ENCODE data around the gene DOCK6. TPM values are rescaled to one million over a fixed set of nuclear protein-coding genes. Genes with fewer than 3 reads are reported as not detected.

DOCK6 gene
- total and polyA plus RNA-seq, 2 of the 13 experiments (the other 11 are each of a cell fraction or from before 2014, with no cell fraction given): 5.4 to 38.1 TPM

DNA sequence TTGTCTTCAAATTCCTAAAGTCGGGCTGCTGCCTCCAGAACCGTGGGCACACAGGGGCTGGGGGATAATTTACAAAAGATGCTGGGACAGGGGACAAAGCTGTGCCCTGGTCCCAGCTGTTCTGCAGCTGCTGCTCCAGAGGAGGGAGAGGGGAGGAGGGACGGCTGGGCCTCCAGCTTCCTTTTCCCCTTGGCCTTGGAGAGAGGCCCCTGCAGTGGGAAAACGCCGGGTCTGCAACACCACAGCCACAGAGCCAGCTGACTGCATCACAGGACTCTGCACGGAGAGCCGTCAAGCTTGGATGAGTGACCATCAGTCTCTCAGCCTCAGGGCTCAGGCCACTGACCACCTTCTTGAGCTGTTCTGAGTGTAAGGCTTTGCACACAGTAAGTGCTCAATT is 6.1 kb downstream of the DOCK6 start:
- H3K9ac ChIP-seq (ENCODE audit: insufficient read depth, low read depth, low read length): no peak overlapping the region
- in situ Hi-C loops (cut with HindIII; ENCODE audit: extremely low pct_ligation_motif_present, low pct_unique_long_range_greater_than_20kb): no loop called here
- DNase-seq (ENCODE audit: low spot score) (no peak), ATAC-seq (peak; percentile 56), FAIRE-seq (no peak)
- no peaks in the 10 kb centered on the region for H3K79me2 ChIP-seq (ENCODE audit: insufficient read depth, low read length)
- no peak overlapping the region for H2AFZ ChIP-seq (ENCODE audit: low read length)
- peaks cover 3 to 6% of the 10 kb centered on the region in 2 experiments; a peak in 3 of 5 replicates for H3K36me3 ChIP-seq (replicated peaks in 1 of 2; ENCODE audit: control insufficient read depth in 1 of 2, insufficient read depth in 2 of 2, low read length in 2 of 2)
- no peaks in the 10 kb centered on the region for H3K9me3 ChIP-seq (ENCODE audit: low read length)
- no peaks in the 10 kb centered on the region for H3K27me3 ChIP-seq (ENCODE audit: control insufficient read depth in 1 of 2, insufficient read depth in 2 of 2, low read length in 2 of 2)
- H3K4me1 ChIP-seq (ENCODE audit: insufficient read depth, low read length): peaks cover 15% of the 10 kb centered on the region
- WGBS (ENCODE audit: low lambda C conversion rate): 37% methylated on average over 4 of the region's 7 CpGs
- ChIA-PET CTCF (ENCODE audit: low intra/inter-chr PET ratio, low total read pairs) (no interaction called here), POLR2A (interaction anchor here (0.9 to 1.7 kb wide), 4 partner anchors 10 to 33 kb away, joined by 3 to 7 read pairs (median 4); no protein-coding TSS in a partner anchor)
- H3K4me2 ChIP-seq (ENCODE audit: low read depth, low read length): no peak overlapping the region
- no TSS peak for BruUV-seq (replicated peaks)
- H3K4me3 ChIP-seq (replicated peaks in 1 of 3; ENCODE audit: insufficient read depth in 1 of 3, low read depth in 2 of 3, low read length in 3 of 3): no peak overlapping the region
- H4K20me1 ChIP-seq (ENCODE audit: insufficient read depth, low read length): peaks cover 4% of the 10 kb centered on the region; the same call in 1 of the 2 replicates
- H3K27ac ChIP-seq (ENCODE audit: extremely low read length, insufficient read depth, low read length): no peak overlapping the region
- intact Hi-C loops (cut with micrococcal nuclease; ENCODE audit: unreplicated experiment): no loop called here
- TF ChIP-seq SNAPC2 (CRISPR knock-in tag; IDR thresholded peaks at IDR 0.05) (no peak), NCOA2 (CRISPR knock-in tag; IDR thresholded peaks at IDR 0.05) (0 out of 2 replicates have a peak, but pooled peaks have one; percentile 15), ZNF775 (CRISPR knock-in tag; IDR thresholded peaks at IDR 0.05; ENCODE audit: borderline replicate concordance) (no peak), ZNF556 (CRISPR knock-in tag; IDR thresholded peaks at IDR 0.05; ENCODE audit: borderline replicate concordance) (no peak), ZNF30 (CRISPR knock-in tag; IDR thresholded peaks at IDR 0.05) (no peak), ZNF619 (CRISPR knock-in tag; IDR thresholded peaks at IDR 0.05) (no peak), ZSCAN22 (CRISPR knock-in tag; IDR thresholded peaks at IDR 0.05) (peak; percentile 76), ZBTB38 (CRISPR knock-in tag; IDR thresholded peaks at IDR 0.05) (no peak), SCMH1 (CRISPR knock-in tag; IDR thresholded peaks at IDR 0.05; ENCODE audit: borderline replicate concordance) (no peak), ELF1 (CRISPR knock-in tag; IDR thresholded peaks at IDR 0.05) (no peak), ZNF7 (CRISPR knock-in tag; IDR thresholded peaks at IDR 0.05) (no peak), ZNF773 (CRISPR knock-in tag; IDR thresholded peaks at IDR 0.05; ENCODE audit: borderline replicate concordance) (no peak), SIN3B (IDR thresholded peaks at IDR 0.05; ENCODE audit: low read length) (no peak), ZIK1 (CRISPR knock-in tag; IDR thresholded peaks at IDR 0.05; ENCODE audit: borderline replicate concordance, low read depth) (no peak), AGO2 (optimal IDR thresholded peaks at IDR 0.05; ENCODE audit: low read depth, low read length) (no peak), SYNCRIP (IDR thresholded peaks at IDR 0.05; ENCODE audit: insufficient read depth, low read depth, low read length) (no peak), HOXA3 (CRISPR knock-in tag; IDR thresholded peaks at IDR 0.05) (no peak), ZNF660 (CRISPR knock-in tag; IDR thresholded peaks at IDR 0.05; ENCODE audit: borderline replicate concordance, low read depth) (no peak), HMG20A (CRISPR knock-in tag; IDR thresholded peaks at IDR 0.05; ENCODE audit: borderline replicate concordance) (no peak), HNRNPK (IDR thresholded peaks at IDR 0.05; ENCODE audit: low read depth, low read length, poor library complexity, severe bottlenecking) (no peak), ZNF251 (CRISPR knock-in tag; IDR thresholded peaks at IDR 0.05) (no peak), ZNF180 (CRISPR knock-in tag; IDR thresholded peaks at IDR 0.05; ENCODE audit: borderline replicate concordance, low read depth) (no peak)
- TF ChIP-seq, protein P1, sequence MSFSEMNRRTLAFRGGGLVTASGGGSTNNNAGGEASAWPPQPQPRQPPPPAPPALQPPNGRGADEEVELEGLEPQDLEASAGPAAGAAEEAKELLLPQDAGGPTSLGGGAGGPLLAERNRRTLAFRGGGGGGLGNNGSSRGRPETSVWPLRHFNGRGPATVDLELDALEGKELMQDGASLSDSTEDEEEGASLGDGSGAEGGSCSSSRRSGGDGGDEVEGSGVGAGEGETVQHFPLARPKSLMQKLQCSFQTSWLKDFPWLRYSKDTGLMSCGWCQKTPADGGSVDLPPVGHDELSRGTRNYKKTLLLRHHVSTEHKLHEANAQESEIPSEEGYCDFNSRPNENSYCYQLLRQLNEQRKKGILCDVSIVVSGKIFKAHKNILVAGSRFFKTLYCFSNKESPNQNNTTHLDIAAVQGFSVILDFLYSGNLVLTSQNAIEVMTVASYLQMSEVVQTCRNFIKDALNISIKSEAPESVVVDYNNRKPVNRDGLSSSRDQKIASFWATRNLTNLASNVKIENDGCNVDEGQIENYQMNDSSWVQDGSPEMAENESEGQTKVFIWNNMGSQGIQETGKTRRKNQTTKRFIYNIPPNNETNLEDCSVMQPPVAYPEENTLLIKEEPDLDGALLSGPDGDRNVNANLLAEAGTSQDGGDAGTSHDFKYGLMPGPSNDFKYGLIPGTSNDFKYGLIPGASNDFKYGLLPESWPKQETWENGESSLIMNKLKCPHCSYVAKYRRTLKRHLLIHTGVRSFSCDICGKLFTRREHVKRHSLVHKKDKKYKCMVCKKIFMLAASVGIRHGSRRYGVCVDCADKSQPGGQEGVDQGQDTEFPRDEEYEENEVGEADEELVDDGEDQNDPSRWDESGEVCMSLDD (CRISPR knock-in tag; IDR thresholded peaks at IDR 0.05; ENCODE audit: borderline replicate concordance): no peak
- TF ChIP-seq, protein P2, sequence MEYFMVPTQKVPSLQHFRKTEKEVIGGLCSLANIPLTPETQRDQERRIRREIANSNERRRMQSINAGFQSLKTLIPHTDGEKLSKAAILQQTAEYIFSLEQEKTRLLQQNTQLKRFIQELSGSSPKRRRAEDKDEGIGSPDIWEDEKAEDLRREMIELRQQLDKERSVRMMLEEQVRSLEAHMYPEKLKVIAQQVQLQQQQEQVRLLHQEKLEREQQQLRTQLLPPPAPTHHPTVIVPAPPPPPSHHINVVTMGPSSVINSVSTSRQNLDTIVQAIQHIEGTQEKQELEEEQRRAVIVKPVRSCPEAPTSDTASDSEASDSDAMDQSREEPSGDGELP (IDR thresholded peaks at IDR 0.05; ENCODE audit: borderline replicate concordance, low read depth): peak; percentile 86

Data from HepG2 (cell line).